ENCODE results near the gene HS3ST1.

The HS3ST1 gene

DNA sequence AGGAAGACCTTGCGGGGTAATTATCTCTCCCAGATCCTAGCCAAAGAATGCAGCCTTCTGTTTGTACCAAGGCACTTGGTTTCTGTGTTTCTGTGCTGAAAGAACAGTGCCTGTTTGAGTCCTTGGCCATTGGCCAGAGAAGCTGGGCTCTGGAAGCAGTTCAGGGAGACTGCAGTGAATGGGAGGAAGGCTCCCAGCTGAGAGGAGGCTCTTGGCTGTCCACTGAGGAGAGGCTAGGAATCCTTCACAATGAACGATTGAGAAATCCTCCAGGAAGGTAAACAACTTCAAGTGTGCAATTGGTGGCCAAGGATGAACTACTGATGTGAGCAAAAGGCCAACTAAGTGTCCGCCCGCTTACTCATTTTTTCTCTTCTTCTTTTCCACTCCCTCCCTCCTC is 61.3 kb downstream of the HS3ST1 start:
- Histone ChIP-seq H2AFZ (ENCODE audit: low read depth, low read length) (no peak overlapping the region), H3K9me3 (ENCODE audit: low read length) (no peaks in the 10 kb centered on the region), H3K27me3 (ENCODE audit: insufficient read depth, low read length) (no peaks in the 10 kb centered on the region), H3K36me3 (ENCODE audit: insufficient read depth, low read length) (no peaks in the 10 kb centered on the region), H3K4me1 (ENCODE audit: insufficient read depth, low read length) (no peaks in the 10 kb centered on the region), H3K4me3 (ENCODE audit: low read length) (no peak overlapping the region)

DNA sequence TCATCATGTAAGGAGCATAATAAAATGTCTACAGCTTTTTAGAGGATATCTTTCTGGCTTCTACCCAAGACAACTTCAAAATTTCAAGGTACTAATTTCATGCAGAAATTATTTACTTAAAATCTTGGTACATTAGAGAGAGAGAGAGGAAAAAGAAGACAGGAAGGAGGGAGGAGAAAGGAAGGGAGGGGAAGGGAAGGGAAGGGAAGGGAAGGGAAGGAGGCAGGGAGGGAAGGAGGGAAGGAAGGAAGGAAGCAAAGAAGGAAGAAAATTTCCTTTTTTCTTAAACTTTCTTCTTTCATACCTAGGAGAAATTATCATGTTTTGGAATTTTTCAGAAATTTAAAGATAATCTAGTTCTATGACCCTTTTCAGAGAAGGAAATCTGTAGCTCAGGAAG is 61.8 kb downstream of the HS3ST1 start:
- H3K4me3 ChIP-seq (ENCODE audit: low read length): no peak overlapping the region
- no peaks in the 10 kb centered on the region for H3K36me3 ChIP-seq (ENCODE audit: insufficient read depth, low read length)
- no peak overlapping the region for H2AFZ ChIP-seq (ENCODE audit: low read depth, low read length)
- H3K9me3 ChIP-seq (ENCODE audit: low read length): no peaks in the 10 kb centered on the region
- H3K4me1 ChIP-seq (ENCODE audit: insufficient read depth, low read length): no peaks in the 10 kb centered on the region
- no peaks in the 10 kb centered on the region for H3K27me3 ChIP-seq (ENCODE audit: insufficient read depth, low read length)

DNA sequence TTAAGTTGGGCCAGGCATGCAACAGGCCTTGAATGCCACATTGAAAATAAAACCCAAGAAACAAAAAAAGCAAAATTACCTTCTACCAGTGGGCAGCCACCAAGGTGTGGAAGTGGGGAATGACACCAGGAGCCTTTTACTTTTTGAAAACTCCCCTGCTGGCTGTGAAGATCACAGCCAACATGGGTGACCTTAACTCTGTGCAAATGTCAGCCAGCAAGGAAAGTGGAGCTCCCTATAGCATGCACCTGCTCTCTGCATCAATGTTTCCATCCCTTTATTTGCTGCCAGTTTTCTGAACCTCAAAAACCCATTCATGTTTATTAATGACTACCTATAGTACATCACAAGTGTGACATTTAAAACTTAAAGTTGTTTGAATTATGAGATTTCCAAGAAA is 63.7 kb downstream of the HS3ST1 start:
- Histone ChIP-seq H3K27me3 (ENCODE audit: insufficient read depth, low read length) (no peaks in the 10 kb centered on the region), H3K9me3 (ENCODE audit: low read length) (no peaks in the 10 kb centered on the region)

DNA sequence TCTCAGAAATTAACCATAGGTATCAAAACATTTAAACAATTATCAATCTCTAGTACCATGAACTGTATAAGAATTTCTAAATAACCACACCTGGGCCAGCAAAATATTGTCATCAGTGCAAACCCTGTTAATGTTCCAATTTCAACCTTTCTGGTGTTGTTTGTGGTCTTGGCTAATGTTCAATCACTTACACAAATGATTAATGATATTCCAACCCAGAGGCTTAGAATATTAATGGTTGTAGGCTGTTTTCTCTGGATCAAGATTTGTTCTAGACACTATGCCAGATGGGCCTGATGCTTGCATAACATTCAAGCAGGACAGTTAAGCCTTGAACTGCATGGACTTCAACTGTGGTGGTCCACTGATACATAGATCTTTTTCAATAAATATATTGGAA is 69.1 kb downstream of the HS3ST1 start:
- H3K4me1 ChIP-seq (ENCODE audit: insufficient read depth, low read length): no peaks in the 10 kb centered on the region
- no peaks in the 10 kb centered on the region for H3K9me3 ChIP-seq (ENCODE audit: low read length)
- no peak overlapping the region for H2AFZ ChIP-seq (ENCODE audit: low read depth, low read length)
- H3K36me3 ChIP-seq (ENCODE audit: insufficient read depth, low read length): no peaks in the 10 kb centered on the region
- H3K4me3 ChIP-seq (ENCODE audit: low read length): no peak overlapping the region
- H3K27me3 ChIP-seq (ENCODE audit: insufficient read depth, low read length): no peaks in the 10 kb centered on the region

More for the DNA sequence above, 63.7 kb downstream of the HS3ST1 start:
- Histone ChIP-seq H2AFZ (ENCODE audit: low read depth, low read length) (no peak overlapping the region), H3K4me3 (ENCODE audit: low read length) (no peak overlapping the region), H3K36me3 (ENCODE audit: insufficient read depth, low read length) (no peaks in the 10 kb centered on the region), H3K4me1 (ENCODE audit: insufficient read depth, low read length) (no peaks in the 10 kb centered on the region)

DNA sequence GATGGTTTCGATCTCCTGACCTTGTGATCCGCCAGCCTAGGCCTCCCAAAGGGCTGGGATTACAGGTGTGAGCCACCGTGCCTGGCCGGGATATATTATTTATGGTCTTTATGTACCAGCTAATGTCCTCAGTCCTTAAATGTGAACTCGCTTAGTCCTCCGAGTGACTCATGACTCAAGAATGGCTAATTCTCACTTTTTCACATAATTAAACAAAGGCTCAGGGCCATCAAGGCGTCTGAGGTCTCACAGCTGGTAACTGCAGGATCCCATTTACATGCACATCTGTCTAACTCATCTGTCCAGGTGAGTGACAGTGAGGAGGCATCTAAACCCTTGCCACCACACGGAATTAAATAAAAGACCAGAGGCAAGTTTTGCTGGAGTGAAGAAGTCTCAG is 73.5 kb downstream of the HS3ST1 start:
- H2AFZ ChIP-seq (ENCODE audit: low read depth, low read length): no peak overlapping the region
- no peaks in the 10 kb centered on the region for H3K4me1 ChIP-seq (ENCODE audit: insufficient read depth, low read length)
- H3K4me3 ChIP-seq (ENCODE audit: low read length): no peak overlapping the region
- no peaks in the 10 kb centered on the region for H3K27me3 ChIP-seq (ENCODE audit: insufficient read depth, low read length)
- no peaks in the 10 kb centered on the region for H3K9me3 ChIP-seq (ENCODE audit: low read length)
- no peaks in the 10 kb centered on the region for H3K36me3 ChIP-seq (ENCODE audit: insufficient read depth, low read length)

DNA sequence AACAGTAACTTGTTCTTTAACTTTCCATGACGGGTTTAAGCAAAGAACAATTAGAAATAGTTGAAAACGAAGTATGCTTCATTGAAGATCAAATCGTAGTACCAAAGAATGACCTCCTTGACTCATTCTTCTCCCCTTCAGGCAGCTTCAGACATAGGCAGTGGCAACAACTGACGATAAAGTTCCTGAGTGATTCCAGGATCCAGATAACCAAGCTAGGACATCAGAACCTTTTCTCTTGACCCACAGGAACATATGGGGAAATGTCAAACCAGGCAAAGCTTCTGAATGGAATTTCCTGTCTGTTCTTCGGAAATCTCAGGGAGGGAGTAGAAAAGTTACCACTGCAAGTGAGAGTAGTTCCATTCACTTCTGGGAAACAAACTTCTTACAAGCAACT is 74.2 kb downstream of the HS3ST1 start:
- Histone ChIP-seq H3K36me3 (ENCODE audit: insufficient read depth, low read length) (no peaks in the 10 kb centered on the region), H3K9me3 (ENCODE audit: low read length) (no peaks in the 10 kb centered on the region), H3K4me1 (ENCODE audit: insufficient read depth, low read length) (no peaks in the 10 kb centered on the region), H3K27me3 (ENCODE audit: insufficient read depth, low read length) (no peaks in the 10 kb centered on the region), H3K4me3 (ENCODE audit: low read length) (no peak overlapping the region), H2AFZ (ENCODE audit: low read depth, low read length) (no peak overlapping the region)

DNA sequence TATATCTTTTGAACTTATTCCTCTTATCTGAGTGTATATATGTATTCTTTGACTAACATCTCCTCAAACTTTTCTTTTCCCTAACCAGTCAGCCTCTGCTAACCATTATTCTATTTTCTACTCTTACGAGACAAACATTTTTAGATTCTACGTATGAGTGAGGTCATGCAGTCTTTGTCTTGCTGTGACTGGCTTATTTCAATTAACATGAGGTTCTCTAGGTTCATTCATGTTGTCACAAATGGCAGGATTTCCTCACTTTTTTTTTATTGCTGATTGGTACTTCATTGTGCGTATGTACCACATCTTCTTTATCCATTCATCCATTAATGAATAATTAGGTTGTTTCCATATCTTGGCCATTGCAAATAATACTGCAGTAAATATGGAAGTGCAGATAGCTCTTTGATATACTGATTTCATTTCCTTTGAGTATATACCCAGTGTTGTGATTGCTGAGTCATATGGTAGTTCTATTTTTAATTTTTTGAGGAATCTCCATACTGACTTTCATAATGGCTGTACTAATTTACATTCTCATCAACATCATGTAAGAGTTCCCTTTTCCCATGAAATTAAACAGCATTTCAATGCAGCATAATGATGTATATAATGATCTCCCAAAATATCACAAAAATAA is 80.1 kb downstream of the HS3ST1 start:
- no peaks in the 10 kb centered on the region for H3K27me3 ChIP-seq (ENCODE audit: insufficient read depth, low read length)
- H2AFZ ChIP-seq (ENCODE audit: low read depth, low read length): no peak overlapping the region
- no peak overlapping the region for H3K4me3 ChIP-seq (ENCODE audit: low read length)
- peaks cover 3% of the 10 kb centered on the region for H3K4me1 ChIP-seq (ENCODE audit: insufficient read depth, low read length)
- no peaks in the 10 kb centered on the region for H3K36me3 ChIP-seq (ENCODE audit: insufficient read depth, low read length)
- H3K9me3 ChIP-seq (ENCODE audit: low read length): no peaks in the 10 kb centered on the region

DNA sequence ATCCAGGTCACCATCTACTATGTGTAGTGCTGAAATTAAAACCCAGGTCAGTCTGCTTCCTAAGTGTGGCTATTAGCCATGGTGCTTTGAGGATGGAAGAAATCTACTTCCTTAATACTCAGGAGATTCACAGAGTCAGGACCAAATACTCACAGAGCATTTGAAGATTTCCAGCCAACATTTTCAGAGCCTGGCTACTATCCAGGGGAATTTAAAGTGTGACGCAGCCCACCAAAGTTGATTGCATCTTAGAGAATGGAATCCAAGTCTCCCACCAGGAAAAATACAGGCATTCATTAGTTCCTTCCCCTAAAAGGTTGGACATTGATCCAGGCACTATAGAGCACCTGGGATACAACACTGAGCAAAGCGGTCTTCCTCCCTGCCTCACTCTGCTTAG is 83.8 kb downstream of the HS3ST1 start:
- Histone ChIP-seq H3K4me1 (ENCODE audit: insufficient read depth, low read length) (peaks cover 31% of the 10 kb centered on the region), H2AFZ (ENCODE audit: low read depth, low read length) (no peak overlapping the region), H3K36me3 (ENCODE audit: insufficient read depth, low read length) (no peaks in the 10 kb centered on the region), H3K4me3 (ENCODE audit: low read length) (no peak overlapping the region), H3K9me3 (ENCODE audit: low read length) (no peaks in the 10 kb centered on the region), H3K27me3 (ENCODE audit: insufficient read depth, low read length) (no peaks in the 10 kb centered on the region)

DNA sequence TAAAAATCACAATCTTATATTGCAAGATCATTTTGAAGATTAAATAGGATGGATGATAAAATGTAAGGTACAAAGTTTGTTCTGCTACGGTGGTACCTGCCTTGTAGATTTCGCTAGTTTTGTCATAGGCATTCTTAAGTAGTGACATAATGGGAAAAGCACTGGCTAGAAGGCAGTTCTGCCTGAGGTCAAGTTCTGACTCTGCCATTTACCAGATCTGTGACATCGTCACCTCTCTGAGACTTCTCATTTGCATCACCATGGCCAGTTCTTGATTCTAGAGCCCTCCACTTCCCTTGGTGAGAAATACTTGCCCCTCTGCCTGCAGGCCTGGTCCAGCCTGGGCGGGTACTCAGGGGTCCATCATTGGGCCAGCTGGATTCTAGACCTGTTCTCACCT is 85.2 kb downstream of the HS3ST1 start:
- Histone ChIP-seq H3K4me3 (ENCODE audit: low read length) (no peak overlapping the region), H3K9me3 (ENCODE audit: low read length) (no peaks in the 10 kb centered on the region), H3K27me3 (ENCODE audit: insufficient read depth, low read length) (no peaks in the 10 kb centered on the region), H2AFZ (ENCODE audit: low read depth, low read length) (no peak overlapping the region), H3K36me3 (ENCODE audit: insufficient read depth, low read length) (no peaks in the 10 kb centered on the region), H3K4me1 (ENCODE audit: insufficient read depth, low read length) (peaks cover 35% of the 10 kb centered on the region)
